WERI-Rb-1 (cell line): ENCODE measurements around the gene FUT2.

ENCODE experiments used
- DNase-seq: peaks from one replicate; pipeline ENCODE4 v3.0.0-alpha.2; 2020
- H3K27ac ChIP-seq: fragments of 250-450 bp; sonication (Bioruptor Pico); 2 replicates; pipeline ENCODE4 v1.5.1; 2020; ENCODE audit warnings: mild to moderate bottlenecking, moderate library complexity
- H3K27me3 ChIP-seq: fragments of 250-450 bp; sonication (Bioruptor Pico); 2 replicates; pipeline ENCODE4 v1.5.1; 2021; ENCODE audit warnings: mild to moderate bottlenecking, low read depth, moderate library complexity; ENCODE audit not compliant: insufficient read depth, severe bottlenecking
- H3K36me3 ChIP-seq: fragments of 250-450 bp; sonication (Bioruptor Pico); 2 replicates; pipeline ENCODE4 v1.5.1; 2020; ENCODE audit warnings: mild to moderate bottlenecking, moderate library complexity
- H3K4me3 ChIP-seq: 2 replicates; pipeline ENCODE4 v1.5.1; 2011; ENCODE audit warnings: low read depth, mild to moderate bottlenecking, control low read depth, low read length
- H3K9me3 ChIP-seq: fragments of 250-450 bp; sonication (Bioruptor Pico); 2 replicates; pipeline ENCODE4 v1.5.1; 2021; ENCODE audit warnings: mild to moderate bottlenecking, moderate library complexity; ENCODE audit not compliant: severe bottlenecking
- TF ChIP-seq, protein P1 (sequence below): IDR thresholded peaks from 2 replicates; pipeline ENCODE4 v1.5.1; 2011; ENCODE audit warnings: low read depth, mild to moderate bottlenecking, control low read depth, inconsistent platforms, low read length

Gene FUT2

GRCh38 chr19:48735031-48735615, 39.4 kb downstream of the FUT2 start:
- Histone ChIP-seq H3K36me3 (no peaks in the 10 kb centered on the region), H3K27me3 (peaks cover 2% of the 10 kb centered on the region), H3K9me3 (no peaks in the 10 kb centered on the region), H3K27ac (peak overlapping the region; percentile 84), H3K4me3 (peak overlapping the region; percentile 48)
- TF ChIP-seq, protein P1, sequence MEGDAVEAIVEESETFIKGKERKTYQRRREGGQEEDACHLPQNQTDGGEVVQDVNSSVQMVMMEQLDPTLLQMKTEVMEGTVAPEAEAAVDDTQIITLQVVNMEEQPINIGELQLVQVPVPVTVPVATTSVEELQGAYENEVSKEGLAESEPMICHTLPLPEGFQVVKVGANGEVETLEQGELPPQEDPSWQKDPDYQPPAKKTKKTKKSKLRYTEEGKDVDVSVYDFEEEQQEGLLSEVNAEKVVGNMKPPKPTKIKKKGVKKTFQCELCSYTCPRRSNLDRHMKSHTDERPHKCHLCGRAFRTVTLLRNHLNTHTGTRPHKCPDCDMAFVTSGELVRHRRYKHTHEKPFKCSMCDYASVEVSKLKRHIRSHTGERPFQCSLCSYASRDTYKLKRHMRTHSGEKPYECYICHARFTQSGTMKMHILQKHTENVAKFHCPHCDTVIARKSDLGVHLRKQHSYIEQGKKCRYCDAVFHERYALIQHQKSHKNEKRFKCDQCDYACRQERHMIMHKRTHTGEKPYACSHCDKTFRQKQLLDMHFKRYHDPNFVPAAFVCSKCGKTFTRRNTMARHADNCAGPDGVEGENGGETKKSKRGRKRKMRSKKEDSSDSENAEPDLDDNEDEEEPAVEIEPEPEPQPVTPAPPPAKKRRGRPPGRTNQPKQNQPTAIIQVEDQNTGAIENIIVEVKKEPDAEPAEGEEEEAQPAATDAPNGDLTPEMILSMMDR: no peak
- peak; percentile 87 for DNase-seq

- TF ChIP-seq, protein P1: no peak
- Histone ChIP-seq H3K9me3 (no peaks in the 10 kb centered on the region), H3K27me3 (peaks cover 2% of the 10 kb centered on the region), H3K27ac (no peak overlapping the region), H3K4me3 (no peak overlapping the region), H3K36me3 (no peaks in the 10 kb centered on the region)
- DNase-seq: no peak
These were observed 41.7 kb downstream of the FUT2 start for GRCh38 chr19:48737360-48737998.

DNA sequence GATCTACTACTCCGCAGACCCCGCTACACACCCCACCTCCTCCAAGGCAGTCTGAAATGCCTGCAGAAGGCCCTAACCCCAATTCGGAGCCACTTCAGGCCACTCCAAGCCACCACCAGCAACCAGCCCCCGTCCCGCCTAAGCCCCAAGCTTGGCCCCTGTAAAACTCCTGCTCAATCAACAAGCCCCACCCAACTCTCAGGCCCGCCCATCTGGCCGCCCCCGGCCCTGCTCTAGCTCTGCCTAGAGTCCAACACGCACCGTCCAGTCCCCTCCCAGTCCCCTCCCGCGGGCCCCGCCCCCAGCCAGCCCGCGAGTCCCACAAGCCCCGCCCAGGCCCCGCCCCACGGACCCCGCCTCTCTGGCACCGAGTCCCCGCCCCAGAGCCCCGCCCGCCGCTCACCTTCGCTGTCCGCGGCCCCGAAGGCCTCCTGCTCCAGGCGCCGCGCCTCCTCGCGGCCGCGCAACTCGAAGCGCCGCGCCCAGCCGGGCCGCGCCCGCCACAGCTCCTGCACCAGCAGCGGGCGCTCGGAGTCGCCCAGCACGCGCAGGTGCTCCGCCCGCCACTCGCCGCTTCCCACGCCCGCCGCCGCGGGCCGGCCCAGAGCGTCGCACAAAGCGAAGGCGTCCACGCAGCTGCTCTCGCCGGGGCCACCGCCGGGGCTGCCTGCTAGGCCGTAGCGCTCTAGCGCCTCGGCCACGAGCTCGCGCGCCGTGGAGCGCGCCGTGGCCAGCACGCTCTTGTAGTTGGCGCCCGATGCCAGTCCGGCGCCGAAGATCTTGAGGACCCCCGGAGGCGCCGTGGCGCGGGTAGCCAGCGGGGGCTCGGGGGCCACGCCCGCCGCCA, 43.0 kb downstream of the FUT2 start:
- DNase-seq: peak; percentile 98
- peaks cover 2% of the 10 kb centered on the region for H3K27me3 ChIP-seq
- H3K36me3 ChIP-seq: no peaks in the 10 kb centered on the region
- H3K27ac ChIP-seq: peak overlapping the region; percentile 59
- H3K9me3 ChIP-seq: no peaks in the 10 kb centered on the region
- H3K4me3 ChIP-seq: peak overlapping the region; percentile 53
- TF ChIP-seq, protein P1: peak; percentile 28; the same call in 1 of the 2 replicates

- Histone ChIP-seq H3K27ac (peak overlapping the region; percentile 53; the same call in 1 of the 2 replicates), H3K4me3 (peak overlapping the region; percentile 53)
These were observed 43.8 kb downstream of the FUT2 start for GRCh38 chr19:48739404-48740163.

More at GRCh38 chr19:48739404-48740163, 43.8 kb downstream of the FUT2 start:
- no peak for DNase-seq
- TF ChIP-seq, protein P1: no peak
- no peaks in the 10 kb centered on the region for H3K36me3 ChIP-seq
- H3K27me3 ChIP-seq: peaks cover 2% of the 10 kb centered on the region
- H3K9me3 ChIP-seq: no peaks in the 10 kb centered on the region
